Fibroblast of lung (primary cell): ENCODE results near the gene TUBA1B.

Experiments
- CTCF ChIP-seq, 2 donors: IDR thresholded peaks in 1 of 2; conservative IDR thresholded peaks in 1 of 2; 1 replicate in 1 of 2; 2 replicates in 1 of 2; pipeline ENCODE4 v1.5.1; 2011 to 2012; ENCODE audit warnings: low read length in 2 of 2, control low read depth in 1 of 2, inconsistent platforms in 1 of 2, low read depth in 1 of 2, mild to moderate bottlenecking in 1 of 2
- EZH2 ChIP-seq: IDR thresholded peaks from 2 replicates; pipeline ENCODE4 v1.5.1; 2012; ENCODE audit warnings: low read length, control low read depth, mild to moderate bottlenecking; ENCODE audit errors: missing control alignments

GRCh38 chr12:49084438-49084837 is 46.8 kb downstream of the TUBA1B start:
- TF ChIP-seq EZH2 (no peak), CTCF (conservative IDR thresholded peaks at IDR 0.05 in 1 of 2, IDR thresholded peaks at IDR 0.05 in 1 of 2; ENCODE audit: low read depth in 1 of 2, low read length in 2 of 2) (no peak)
